Activated CD4-positive, CD25-positive, alpha-beta regulatory T cell (primary cell): Measurements from ENCODE around the gene RAB35.

Source experiments
- DNase-seq, 4 experiments: peaks; one replicate each; lab custom pipeline; 2025; lab: John Stamatoyannopoulos, UW

Gene RAB35

GRCh38 chr12:120086801-120087621, 29.5 kb downstream of the RAB35 start:
- peak; percentile 99 for DNase-seq

GRCh38 chr12:120085920-120086645, 30.5 kb downstream of the RAB35 start:
- DNase-seq = no peak

DNA sequence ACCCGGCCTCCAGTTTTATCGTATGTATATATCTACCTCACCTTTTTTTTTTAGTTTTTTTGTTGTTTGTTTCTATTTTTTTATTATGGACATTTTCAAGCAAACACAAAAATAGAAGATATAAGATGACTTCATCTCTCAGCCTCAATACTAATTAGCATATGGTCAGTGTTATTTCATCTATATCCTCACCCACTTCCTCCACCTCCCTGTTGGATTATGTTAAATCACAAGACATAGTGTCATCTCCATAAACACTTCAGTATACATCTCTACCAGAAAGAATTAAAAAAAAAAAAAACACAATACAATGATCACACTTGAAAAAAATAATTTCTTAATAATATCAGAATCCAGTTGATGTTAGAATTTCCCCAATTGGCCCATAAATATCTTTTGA, 34.9 kb downstream of the RAB35 start:
- DNase-seq = no peak

DNA sequence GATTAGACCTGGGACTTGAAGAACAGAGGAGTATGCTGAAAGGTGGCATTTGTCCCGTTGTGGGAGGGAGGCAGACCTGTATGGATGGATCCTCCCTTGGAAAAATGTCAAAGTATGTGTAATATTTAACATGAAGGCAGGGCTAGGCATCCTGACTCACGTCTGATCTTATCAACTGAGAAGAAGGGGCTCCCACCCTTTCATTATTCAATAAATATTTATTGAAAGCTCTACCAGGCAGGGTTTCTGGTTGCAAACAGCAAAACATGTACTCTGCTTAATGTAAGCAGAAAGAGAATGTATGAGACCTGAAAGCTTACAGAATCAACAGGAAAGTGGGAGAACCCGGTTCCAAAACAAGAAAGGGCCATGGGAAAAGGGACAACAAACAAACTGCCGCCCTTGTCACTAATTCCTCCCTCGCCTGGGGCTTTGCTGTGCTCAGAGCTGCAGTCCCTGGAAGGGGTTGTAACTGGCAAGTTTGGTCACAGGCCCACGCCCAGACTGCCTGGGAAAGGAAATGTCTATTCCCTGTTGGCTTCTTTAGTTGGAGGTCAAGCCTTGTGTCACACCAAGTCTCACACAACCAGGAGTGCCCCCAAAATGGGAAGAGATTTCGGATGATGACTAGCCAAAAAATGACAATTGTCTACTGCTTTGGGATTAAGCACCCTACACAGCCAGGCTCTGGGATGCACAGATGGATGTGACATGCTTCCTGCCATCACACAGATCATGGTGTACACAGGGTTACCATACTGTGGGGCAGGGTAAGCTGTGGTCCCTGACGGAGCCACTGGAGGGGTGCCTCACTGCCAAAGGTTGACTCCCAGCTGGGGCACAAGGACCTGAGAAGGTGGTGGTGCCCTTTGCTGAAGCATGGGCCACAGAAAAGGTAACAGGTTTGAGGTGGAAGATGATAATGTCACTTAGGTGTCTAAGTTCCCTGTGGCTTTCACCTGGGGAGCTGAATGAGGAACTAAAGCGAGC, 36.8 kb downstream of the RAB35 start:
- no peak for DNase-seq

DNA sequence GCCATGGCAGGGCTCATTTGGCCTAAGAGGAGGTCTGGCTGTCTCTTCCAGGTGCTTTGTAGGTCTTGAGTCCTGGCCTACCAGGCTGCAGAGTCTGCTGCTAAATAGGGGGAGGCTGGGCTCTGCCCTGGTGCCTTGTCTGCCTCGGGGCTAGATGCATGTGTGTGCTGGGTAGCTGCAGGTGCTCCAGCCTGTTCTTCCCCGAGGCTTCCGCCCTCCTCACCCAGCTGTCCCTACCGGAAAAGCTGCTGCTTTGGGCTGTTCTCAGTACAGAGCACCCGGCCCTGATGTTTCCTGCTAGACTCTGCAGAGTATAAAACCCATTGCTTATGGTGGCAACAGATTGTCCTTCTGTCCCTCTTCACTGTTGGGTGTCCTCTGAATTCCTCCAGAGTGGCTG, 37.7 kb downstream of the RAB35 start:
- DNase-seq = no peak

DNA sequence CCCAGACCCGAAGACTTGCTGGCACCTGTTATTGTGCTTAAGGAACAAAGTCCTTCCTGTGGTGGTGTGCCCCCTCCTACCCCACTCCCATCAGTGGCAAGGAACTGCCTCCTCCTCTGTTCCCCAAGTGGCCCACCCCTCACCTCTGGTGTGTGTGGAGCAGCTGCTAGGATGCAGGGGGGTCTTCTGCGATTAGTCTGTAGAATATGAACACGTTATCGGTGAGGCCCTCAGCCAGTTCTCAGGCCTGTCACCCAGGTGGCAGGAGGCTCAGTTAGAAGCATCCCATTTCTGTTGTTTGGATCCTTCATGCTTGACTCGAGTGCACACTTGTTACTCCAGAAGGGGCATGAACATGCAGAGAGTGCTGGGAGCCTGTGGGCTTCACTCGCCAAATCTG, 39.3 kb downstream of the RAB35 start:
- no peak for DNase-seq

DNA sequence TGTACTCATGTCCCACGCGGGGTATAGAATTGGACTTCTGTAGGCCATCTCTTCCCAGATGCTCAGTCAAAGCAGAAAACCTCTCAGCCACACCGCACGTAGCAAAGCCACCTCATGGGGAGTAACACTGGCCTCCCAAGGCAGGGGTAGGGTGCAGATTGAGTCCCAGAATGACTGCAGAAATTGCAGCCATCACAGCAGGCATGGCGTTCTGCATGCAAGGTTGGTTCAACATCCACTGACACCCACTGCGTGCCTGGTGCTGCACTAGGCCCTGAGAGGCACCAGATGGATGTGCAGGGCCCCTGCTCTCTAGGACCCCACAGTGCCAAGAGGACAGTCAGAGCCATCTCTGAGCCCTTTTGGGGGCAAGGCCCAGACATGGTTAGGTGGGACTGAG, 39.9 kb downstream of the RAB35 start:
- no peak for DNase-seq

DNA sequence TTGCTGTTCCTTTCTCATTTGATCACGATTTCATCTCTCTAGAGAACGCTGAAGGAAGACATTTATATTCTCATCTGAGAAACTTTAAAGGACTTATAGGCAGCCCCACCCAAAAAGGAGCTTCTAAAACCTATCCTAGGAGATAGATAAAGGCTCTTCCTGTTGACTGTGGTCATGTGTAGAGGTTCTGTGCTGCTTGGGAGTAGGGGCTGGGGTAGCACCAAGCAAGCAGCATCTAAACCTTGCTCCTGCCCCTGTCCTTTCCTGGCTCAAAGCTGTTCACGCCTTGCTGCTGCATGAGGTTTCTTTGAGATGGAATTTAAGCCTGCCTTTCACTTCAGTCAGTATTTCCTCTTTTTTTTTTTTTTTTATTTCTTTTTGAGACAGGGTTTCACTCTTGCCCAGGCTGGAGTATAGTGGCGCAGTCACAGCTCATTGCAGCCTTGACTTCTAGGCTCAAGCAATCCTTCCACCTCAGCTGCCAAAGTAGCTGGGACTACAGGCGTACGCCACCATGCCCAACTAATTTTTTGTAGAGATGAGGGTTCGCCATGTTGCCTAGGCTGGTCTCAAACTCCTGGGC, 41.4 kb downstream of the RAB35 start:
- DNase-seq = no peak

- DNase-seq = no peak
Observed at GRCh38 chr12:120072472-120073249, 43.9 kb downstream of the RAB35 start.

DNA sequence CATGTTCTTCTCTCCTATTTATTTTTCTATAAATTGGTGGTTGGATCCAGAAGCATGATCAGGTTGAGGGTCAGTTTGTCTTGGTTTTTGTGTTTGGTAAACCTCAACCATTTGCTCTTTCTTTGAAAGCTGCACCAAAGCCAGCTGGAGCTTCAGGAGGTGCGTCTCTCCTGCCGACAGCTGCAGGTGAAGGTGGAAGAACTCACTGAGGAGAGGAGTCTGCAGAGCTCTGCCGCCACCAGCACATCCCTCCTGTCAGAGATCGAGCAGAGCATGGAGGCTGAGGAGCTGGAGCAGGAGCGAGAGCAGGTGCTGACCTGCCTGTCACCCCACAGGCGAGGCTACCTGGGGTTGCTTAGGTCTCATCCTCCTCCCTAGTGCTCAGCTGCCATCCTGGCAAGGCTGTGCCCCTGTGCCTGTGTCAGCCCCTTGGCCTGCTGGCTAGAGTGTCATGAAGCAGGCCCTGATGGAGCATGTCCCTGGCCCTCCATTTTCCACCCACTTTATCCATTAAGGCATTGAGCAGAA, 45.0 kb downstream of the RAB35 start:
- no peak for DNase-seq

DNA sequence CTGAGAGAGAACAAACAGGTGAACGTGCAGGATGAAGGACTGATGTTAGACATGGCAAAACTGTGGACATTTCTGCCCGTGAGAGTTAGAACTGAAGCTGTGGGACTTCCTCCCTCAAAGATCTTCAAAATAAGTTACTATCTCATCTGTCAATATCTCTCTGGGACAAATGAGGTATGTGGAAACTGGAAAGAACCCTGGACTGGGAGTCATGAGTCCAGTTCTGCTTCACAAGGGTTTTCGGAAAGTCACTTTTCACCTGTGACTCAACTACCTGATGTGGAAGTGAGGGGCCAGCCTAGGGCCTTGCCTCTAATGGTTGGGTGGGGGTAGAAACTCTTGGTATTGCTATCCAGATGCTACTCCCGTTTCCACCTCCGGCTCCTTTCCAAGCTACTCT, 47.3 kb downstream of the RAB35 start:
- no peak for DNase-seq

- DNase-seq = no peak
Observed at GRCh38 chr12:120067901-120068300, 48.7 kb downstream of the RAB35 start.

DNA sequence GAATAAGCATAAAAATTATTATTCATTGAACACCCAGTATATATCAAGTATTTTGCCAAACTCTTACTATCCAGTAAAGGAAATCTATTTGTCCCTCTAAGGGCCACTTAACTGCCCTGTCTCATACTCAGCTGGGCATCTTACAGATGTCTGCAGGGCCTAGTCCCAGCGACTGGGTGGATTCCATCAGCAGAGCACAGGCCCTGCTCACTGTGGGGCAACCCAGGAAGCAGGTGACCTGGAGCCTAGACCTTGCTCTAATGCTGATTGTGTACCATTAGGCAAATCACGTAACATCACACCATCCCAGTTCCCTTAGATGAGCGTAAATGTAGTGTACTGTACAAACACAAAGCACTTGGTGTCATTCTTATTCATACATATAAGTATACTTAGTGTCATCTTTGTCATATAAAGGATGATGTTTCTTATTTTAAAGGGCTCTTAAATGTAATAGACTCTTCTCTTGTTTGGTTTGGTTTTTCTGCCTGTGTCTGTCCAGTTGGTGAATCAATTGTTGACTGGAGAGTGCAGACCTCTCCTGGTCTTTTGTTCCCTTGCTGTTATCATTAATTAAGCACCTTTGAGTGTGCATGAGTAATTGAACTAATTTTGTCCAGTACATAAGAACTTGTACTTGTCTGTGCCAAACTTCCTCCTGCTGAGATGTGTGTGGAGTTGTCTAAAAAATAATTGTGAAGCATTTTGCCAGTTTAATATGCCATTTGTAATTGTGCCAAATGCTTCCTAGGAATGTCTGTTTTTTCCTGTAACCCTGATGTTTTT, 49.3 kb downstream of the RAB35 start:
- DNase-seq = no peak

- no peak for DNase-seq
Observed at GRCh38 chr12:120066341-120066740, 50.2 kb downstream of the RAB35 start.

- no peak for DNase-seq
Observed at GRCh38 chr12:120065472-120065871, 51.1 kb downstream of the RAB35 start.

DNA sequence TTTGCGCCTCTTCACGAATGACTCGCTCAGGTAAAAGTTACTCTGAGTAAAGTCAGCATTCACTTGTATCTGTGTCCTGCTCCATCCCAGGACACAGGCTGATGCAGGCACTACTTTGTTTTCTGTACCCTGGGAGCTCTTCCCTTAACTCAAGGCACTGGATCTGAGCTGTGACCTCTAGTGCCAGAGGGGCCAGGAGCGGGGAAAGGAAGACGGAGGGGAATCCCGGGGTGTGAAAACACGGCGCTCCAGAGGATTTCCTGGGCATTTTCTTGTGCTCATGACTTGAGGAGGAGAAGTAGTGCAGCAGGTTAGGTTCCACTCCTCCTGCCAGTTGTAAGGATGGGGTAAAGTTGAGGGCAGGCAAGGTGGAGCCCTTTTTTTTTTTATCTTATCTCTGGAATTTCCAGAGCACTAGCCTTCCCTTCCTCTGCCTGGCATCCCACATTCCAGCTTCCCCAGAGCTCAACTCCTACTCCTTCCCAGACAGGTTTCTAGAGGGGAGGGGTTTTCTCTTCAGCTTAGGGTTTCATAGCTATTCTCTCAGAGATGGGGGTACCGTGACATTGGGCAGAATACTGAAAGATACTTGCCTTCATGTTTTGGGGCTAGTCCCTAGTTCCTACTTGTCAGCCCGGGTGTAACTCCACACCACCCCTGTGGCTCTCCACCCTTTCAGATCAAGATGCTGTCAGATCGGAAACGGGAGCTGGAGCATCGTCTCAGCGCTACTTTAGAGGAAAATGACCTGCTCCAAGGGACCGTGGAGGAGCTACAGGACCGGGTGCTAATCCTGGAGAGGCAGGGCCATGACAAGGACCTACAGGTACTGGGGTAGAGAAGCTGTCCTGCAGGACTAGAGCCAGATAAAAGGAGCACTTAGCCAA, 52.3 kb downstream of the RAB35 start:
- no peak for DNase-seq

DNA sequence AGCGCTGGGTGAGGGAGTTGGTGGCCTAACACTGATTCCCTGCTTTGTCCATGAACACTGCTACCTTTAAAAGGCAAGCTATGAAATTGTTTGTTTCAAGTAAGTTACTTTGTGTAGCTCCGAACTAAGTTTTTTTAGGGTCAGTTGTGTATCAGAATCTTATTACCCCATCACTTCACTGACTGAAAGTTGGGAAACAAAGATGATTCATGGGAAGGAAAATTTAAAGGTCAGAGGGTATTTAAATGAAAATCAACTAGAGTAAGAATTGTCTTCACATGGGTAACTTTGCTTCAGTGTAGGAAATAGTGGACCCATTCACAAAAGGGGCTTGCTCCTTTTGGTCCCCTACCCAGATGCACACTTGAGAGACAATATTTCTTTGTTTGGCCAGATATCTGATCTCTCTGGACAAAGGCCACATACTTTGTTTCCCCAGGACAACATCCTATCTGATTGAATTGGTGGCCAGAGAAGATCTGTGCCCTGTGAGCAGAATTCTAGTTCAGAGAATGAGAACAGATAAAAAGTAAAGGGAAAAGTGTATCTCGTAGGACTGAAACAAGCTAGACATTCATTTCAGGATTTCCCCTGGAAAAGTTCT, 53.5 kb downstream of the RAB35 start:
- DNase-seq = no peak

DNA sequence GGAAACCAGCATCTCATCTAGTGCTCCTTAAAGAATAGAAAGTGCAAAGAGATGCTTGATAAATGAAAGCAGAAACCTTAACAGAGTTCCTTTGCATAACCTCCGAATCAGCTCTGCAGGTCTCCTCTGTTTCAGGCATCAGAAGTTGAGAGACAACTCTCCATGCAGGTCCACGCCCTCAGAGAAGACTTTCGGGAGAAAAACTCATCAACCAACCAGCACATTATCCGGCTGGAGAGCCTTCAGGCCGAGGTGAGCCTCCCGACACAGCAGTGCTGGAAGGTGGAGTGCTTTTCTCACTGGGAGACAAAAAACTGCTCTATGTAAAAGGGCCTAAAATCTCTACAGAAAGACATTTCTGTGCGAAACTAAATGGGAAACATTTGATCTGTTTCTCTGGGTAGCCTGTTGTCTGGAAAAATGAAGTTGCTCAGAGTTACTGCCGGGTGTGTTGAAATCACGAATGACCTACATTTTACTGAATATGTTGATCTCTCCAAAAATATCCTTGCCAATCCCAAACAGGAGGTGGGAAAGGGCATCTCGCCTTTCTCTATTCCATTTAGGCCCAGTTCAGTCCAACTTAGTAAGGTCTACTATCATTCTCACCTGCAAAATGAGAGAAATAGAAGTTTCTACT, 54.9 kb downstream of the RAB35 start:
- DNase-seq = no peak
